ENCODE data around the gene ARHGAP24. TPM values are rescaled to one million over a fixed set of nuclear protein-coding genes. Genes with fewer than 3 reads are reported as not detected.
"Not testable (repeated sequence)": the region's sequence is repeated elsewhere in the genome, so short reads cannot be mapped to it uniquely, and the experiment has no call there.

Gene ARHGAP24
- total and polyA plus RNA-seq, 8 donors: 10.5 to 34.7 (median 17.1) TPM

- DNase-seq (no peak), ATAC-seq (no peak), FAIRE-seq (no peak)
- H3K9me3 ChIP-seq: no peaks in the 10 kb centered on the region
- peaks cover 5 to 24% (median 18%) of the 10 kb centered on the region in 3 donors for H3K4me1 ChIP-seq
- no peaks in the 10 kb centered on the region for H3K27me3 ChIP-seq
- intact Hi-C loops (cut with DNase I): no loop called here
- H3K27ac ChIP-seq: no peak overlapping the region
- TF ChIP-seq, protein P1, sequence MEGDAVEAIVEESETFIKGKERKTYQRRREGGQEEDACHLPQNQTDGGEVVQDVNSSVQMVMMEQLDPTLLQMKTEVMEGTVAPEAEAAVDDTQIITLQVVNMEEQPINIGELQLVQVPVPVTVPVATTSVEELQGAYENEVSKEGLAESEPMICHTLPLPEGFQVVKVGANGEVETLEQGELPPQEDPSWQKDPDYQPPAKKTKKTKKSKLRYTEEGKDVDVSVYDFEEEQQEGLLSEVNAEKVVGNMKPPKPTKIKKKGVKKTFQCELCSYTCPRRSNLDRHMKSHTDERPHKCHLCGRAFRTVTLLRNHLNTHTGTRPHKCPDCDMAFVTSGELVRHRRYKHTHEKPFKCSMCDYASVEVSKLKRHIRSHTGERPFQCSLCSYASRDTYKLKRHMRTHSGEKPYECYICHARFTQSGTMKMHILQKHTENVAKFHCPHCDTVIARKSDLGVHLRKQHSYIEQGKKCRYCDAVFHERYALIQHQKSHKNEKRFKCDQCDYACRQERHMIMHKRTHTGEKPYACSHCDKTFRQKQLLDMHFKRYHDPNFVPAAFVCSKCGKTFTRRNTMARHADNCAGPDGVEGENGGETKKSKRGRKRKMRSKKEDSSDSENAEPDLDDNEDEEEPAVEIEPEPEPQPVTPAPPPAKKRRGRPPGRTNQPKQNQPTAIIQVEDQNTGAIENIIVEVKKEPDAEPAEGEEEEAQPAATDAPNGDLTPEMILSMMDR (IDR thresholded peaks at IDR 0.05): no peak
- H3K36me3 ChIP-seq: no peaks in the 10 kb centered on the region
- no peak overlapping the region for H3K4me3 ChIP-seq
These were observed 426.6 kb downstream of the ARHGAP24 start for GRCh38 chr4:85901500-85901899.

DNA sequence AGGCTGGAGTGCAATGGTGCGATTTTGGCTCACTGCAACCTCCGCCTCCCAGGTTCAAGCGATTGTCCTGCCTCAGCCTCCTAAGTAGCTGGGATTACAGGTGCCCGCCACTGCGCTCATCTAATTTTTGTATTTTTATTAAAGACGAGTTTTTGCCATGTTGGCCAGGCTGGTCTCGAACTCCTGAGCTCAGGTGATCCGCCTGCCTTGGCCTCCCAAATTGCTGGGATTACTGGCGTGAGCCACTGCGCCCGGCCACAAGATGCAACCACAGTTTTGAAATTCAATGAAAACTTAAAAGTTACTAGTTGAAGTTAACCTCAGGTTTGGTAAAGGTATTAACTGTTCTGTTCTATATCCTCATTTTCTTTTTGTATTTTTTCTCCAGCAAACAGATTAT is 427.7 kb downstream of the ARHGAP24 start:
- H3K4me1 ChIP-seq: peaks cover 5 to 24% (median 21%) of the 10 kb centered on the region in 3 donors
- WGBS, 2 donors: 98% methylated on average over 11 of the region's 11 CpGs
- H3K4me3 ChIP-seq; H3K9me3 ChIP-seq; intact Hi-C loops (cut with DNase I); DNase-seq; ATAC-seq; H3K36me3 ChIP-seq; H3K27me3 ChIP-seq; FAIRE-seq; H3K27ac ChIP-seq: not testable (repeated sequence)

DNA sequence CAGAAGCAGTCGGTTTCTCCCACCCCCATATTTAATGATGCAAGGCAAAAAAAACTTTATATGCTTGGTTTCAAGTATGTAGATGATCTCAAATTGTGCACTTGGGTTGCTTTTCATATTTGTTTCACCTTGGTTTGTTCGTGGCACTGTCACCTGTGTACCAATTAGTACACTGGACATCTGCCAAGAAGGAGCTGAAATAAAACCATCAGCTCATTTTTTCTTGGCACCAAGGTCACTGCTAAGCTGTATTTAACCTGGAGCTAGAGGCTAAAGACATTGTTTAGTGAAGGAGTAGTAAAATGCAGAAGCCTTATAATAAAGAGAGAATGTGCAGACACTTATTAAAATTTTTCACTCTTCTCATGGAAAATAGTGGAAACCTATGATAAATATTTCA is 430.8 kb downstream of the ARHGAP24 start:
- Histone ChIP-seq H3K9me3 (no peaks in the 10 kb centered on the region), H3K4me1 (peaks cover 0 to 24% (median 24%) of the 10 kb centered on the region in 3 donors), H3K27me3 (no peaks in the 10 kb centered on the region), H3K36me3 (no peaks in the 10 kb centered on the region), H3K27ac (no peak overlapping the region), H3K4me3 (no peak overlapping the region)
- intact Hi-C loops (cut with DNase I): no loop called here
- peak in 1 of 4 donors; percentile 33 for ATAC-seq
- DNase-seq: no peak
- WGBS, 2 donors: 40 to 41% methylated on average over 2 of the region's 2 CpGs
- no peak for FAIRE-seq
- TF ChIP-seq, protein P1 (IDR thresholded peaks at IDR 0.05): no peak

GRCh38 chr4:85907001-85907400 is 432.1 kb downstream of the ARHGAP24 start:
- 81 to 84% methylated on average over 2 of the region's 2 CpGs for WGBS, 2 donors
- FAIRE-seq (no peak), DNase-seq (no peak), ATAC-seq (no peak)
- intact Hi-C loops (cut with DNase I): no loop called here
- peaks cover 0 to 24% (median 24%) of the 10 kb centered on the region in 3 donors for H3K4me1 ChIP-seq
- TF ChIP-seq, protein P1 (IDR thresholded peaks at IDR 0.05): no peak
- no peak overlapping the region for H3K27ac ChIP-seq
- no peak overlapping the region for H3K4me3 ChIP-seq
- no peaks in the 10 kb centered on the region for H3K9me3 ChIP-seq
- no peaks in the 10 kb centered on the region for H3K27me3 ChIP-seq
- no peaks in the 10 kb centered on the region for H3K36me3 ChIP-seq

GRCh38 chr4:85909851-85910250 is 434.9 kb downstream of the ARHGAP24 start:
- TF ChIP-seq, protein P1 (IDR thresholded peaks at IDR 0.05): no peak
- Histone ChIP-seq H3K4me3 (no peak overlapping the region), H3K4me1 (peaks cover 10 to 37% (median 33%) of the 10 kb centered on the region in 3 donors), H3K36me3 (no peaks in the 10 kb centered on the region), H3K9me3 (no peaks in the 10 kb centered on the region), H3K27me3 (no peaks in the 10 kb centered on the region), H3K27ac (no peak overlapping the region)
- WGBS, 2 donors: 31 to 47% methylated on average over 10 of the region's 10 CpGs
- DNase-seq (peak; percentile 51 to 91 (median 70)), FAIRE-seq (no peak), ATAC-seq (peak; percentile 75 to 85 (median 80))
- intact Hi-C loops (cut with DNase I): no loop called here
